Activated CD8-positive, alpha-beta memory T cell treated with anti-CD3 and anti-CD28 coated beads for 4 hours (primary cell): ENCODE measurements around the gene IL17RA.

Experiments
- DNase-seq, 2 donors: peaks; one replicate each; pipeline ENCODE4 v3.0.0-alpha.2; 2020; ENCODE audit warnings: low read depth in 2 of 2

The IL17RA gene

GRCh38 chr22:17157714-17158113 lies 72.9 kb downstream of the IL17RA start:
- no peak for DNase-seq

DNA sequence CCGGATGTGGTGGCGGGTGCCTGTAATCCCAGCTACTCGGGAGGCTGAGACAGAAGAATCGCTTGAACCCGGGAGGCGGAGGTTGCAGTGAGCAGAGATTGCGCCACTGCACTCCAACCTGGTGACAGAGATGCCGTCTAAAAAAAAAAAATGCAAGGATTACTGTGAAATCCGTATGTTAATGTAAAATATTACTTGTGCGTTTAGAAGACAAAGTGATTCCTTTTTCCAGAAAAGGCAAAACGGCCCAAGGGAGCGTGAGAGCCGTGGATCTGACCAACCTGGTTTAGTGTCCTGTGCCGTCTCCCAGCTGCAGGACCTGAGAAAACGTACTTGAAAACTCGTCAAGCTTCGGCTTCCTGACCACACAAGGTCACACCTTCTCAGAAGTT lies 73.4 kb downstream of the IL17RA start:
- no peak for DNase-seq

- DNase-seq: peak; percentile 81 to 86
Measured at GRCh38 chr22:17158568-17159503, 74.0 kb downstream of the IL17RA start, which contains the start of gene HDHD5. TSS of gene HDHD5 (minus strand) at chr22:17159277. CDS start at chr22:17159251, 26 bp downstream.

DNA sequence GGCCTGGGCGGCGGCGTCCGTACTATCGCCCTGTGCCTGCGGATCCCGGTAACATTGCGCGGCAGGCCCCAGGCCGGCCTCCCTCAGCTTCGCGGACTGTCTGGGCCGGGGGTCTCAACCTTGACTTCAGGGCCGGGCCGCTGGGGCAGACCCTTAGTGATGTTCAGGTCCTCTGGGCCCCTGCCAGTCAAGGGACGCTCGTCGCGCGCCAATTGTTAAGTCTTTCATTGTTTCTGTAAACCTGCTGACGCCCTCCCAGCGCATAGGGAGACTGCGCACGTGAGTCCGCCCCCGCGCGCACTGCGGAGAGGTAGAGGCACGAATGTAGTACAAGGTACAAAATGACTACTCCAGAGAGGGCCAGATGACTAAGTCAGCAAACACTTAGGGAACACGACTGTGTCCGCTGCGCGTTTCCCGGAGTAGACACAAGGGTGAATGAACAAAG lies 74.7 kb downstream of the IL17RA start:
- peak; percentile 25 to 30 for DNase-seq

- no peak for DNase-seq
Measured at GRCh38 chr22:17161991-17162390, 77.2 kb downstream of the IL17RA start.

GRCh38 chr22:17162731-17163130 lies 77.9 kb downstream of the IL17RA start:
- DNase-seq: no peak

GRCh38 chr22:17164392-17165024 lies 79.7 kb downstream of the IL17RA start:
- no peak for DNase-seq
